HG03060 (cell line): ENCODE measurements around the gene EHBP1L1.
A peak's percentile ranks its signal among the peaks of the same experiment; 100 is the strongest.

Experiments used
- ATAC-seq: cut with Tn5 transposase; IDR thresholded peaks from one replicate; pipeline ENCODE4 v1.9.1; 2021; ENCODE audit warnings: low read depth, moderate number of reproducible peaks; ENCODE audit not compliant: unreplicated experiment

EHBP1L1 gene

GRCh38 chr11:65613091-65613928, 37.5 kb downstream of the EHBP1L1 start:
- ATAC-seq, result no peak

DNA sequence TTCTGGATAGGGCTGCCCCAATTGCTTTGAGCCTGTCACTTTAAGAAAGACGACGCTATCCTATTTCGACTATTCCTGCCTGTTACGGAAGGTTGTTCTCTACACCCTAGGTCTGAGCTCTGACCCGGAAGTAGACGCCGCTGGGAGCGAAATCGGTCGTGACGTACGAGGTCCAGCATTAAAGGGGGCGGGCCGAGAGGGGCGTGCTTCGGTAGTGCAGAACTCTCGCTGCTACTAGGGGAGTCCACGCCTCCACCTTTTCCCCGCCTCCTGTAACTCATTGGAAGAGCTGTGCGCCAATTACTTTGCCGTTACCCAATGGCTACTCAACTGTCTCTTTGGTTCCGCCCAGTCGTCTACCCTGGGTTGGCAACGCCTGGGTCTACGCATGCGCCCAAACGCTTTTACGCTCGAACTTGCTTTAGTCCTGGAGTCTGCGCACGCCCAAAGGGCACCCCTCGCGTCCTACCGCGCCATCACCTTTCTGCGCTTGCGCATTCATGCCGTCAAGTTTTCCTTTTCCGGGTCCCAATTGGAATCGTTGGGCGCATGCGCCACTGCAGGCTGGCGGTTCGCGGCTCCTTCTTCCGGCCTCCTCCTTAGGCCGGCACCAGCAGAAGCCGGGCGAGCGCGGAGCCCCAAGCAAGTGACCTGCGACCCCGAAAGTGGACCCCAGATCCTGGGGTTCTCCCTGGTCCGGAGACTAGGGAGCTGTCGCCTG, 39.5 kb downstream of the EHBP1L1 start, which contains the start of gene PCNX3:
Gene PCNX3, plus strand, starts transcription at position 548 of the 721 bp plus-strand sequence. CDS start 536 bp downstream, outside the sequence.
- ATAC-seq, result peak; percentile 73

DNA sequence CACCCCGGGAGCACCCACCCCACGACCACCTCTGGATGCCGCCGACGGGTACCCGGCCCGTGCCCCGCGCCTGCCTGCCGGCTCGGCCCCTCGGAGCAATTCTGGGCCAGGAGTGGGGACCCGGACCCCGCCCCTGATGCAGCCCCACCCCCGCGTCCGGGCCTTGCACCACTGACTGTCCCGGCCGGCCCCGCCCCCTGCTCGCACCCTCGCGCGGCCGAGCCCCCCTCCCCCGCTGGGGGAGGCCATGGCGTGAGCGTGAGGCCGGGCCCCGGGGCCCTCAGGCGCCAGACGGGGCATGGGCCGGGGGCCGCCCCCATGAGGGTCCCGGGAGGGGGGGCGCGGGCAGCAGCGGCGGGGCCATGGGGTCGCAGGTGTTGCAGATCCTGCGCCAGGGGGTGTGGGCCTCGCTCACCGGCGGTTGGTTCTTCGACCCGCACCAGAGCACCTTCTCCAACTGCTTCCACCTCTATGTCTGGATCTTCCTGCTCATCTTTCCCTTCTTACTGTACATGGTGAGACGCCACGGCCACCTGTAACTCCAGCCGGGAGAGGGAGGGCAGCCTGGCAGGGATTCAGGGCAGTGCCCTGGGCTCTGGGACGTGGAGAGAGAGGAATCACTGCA, 40.2 kb downstream of the EHBP1L1 start:
- peak; percentile 6 for ATAC-seq

GRCh38 chr11:65616575-65617001, 40.7 kb downstream of the EHBP1L1 start:
- ATAC-seq, result no peak

GRCh38 chr11:65617136-65617850, 41.4 kb downstream of the EHBP1L1 start:
- ATAC-seq, result no peak

- no peak for ATAC-seq
Observed at GRCh38 chr11:65617990-65618751, 42.3 kb downstream of the EHBP1L1 start.

DNA sequence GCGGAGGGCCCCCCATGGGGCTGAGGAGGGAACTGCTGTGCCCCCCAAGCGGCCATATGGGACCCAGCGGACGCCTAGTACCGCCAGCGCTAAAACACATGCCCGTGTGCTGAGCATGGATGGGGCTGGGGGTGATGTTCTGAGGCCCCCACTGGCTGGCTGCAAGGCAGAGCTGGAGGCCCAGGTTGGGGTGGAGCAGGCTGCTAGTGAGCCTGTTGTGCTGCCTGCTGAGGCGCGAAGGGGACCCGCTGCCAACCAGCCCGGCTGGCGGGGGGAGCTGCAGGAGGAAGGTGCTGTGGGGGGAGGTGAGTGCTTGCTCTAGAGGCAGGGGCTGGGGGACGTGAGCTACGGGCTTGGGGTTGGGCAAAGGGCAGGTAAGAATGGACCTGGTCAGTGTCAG, 42.9 kb downstream of the EHBP1L1 start:
- ATAC-seq, result no peak

- no peak for ATAC-seq
Observed at GRCh38 chr11:65619281-65619928, 43.6 kb downstream of the EHBP1L1 start.

DNA sequence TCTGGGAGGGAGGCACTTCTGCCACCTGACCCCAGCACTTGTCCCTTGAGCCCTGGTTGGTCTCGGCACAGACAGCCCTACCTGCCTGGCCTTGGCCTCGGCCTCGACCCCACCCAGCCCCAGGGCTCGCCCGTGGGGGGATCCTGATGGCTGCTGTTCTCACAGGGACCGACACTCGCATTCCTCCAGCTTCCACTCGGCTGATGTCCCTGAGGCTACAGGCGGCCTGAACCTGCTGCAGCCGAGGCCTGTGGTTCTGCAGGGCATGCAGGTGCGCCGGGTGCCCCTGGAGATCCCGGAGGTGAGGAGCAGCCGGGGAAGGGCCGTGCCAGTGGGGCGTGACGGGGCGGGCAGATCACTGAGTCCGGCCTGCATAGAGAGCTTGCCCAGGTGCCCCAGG, 44.8 kb downstream of the EHBP1L1 start:
- no peak for ATAC-seq

DNA sequence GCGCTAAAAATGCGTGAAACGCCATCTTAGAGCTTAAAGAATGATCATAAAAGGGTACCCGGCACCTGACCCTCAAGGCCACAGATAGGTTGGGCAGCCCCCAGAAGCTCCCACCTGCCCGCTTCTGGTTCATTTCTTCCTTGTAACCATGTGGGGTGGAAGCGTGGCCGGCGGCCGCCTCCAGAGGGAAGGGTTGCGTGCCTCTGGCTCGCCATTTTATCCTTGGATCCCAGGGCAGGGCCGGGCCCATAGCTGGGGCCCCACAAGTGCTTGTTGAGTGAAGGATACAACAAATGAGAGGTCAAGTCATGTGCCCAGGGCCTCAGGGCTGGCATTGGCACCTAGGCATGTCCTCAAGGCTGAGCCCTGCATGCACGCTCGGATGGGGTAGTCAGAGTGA, 45.6 kb downstream of the EHBP1L1 start:
- ATAC-seq, result no peak

DNA sequence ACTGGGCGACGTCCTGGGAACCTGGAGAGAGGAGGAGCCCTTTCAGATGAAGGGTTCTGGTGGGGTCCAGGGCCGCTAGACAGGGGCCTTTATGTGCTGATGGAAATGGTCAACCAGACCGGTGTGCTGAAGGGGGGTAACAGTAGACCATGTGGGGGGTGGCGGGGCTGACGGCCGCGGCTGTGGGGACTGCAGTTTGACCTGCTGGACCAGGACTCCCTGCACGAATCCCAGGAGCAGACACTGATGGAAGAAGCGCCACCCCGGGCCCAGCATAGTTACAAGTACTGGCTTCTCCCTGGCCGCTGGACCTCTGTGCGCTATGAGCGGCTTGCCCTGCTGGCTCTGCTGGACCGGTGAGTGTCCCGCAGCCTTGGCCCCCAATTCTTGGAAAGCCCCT, 46.2 kb downstream of the EHBP1L1 start:
- no peak for ATAC-seq

GRCh38 chr11:65623177-65623576, 47.3 kb downstream of the EHBP1L1 start:
- ATAC-seq, result no peak

GRCh38 chr11:65623852-65624616, 48.2 kb downstream of the EHBP1L1 start:
- no peak for ATAC-seq

DNA sequence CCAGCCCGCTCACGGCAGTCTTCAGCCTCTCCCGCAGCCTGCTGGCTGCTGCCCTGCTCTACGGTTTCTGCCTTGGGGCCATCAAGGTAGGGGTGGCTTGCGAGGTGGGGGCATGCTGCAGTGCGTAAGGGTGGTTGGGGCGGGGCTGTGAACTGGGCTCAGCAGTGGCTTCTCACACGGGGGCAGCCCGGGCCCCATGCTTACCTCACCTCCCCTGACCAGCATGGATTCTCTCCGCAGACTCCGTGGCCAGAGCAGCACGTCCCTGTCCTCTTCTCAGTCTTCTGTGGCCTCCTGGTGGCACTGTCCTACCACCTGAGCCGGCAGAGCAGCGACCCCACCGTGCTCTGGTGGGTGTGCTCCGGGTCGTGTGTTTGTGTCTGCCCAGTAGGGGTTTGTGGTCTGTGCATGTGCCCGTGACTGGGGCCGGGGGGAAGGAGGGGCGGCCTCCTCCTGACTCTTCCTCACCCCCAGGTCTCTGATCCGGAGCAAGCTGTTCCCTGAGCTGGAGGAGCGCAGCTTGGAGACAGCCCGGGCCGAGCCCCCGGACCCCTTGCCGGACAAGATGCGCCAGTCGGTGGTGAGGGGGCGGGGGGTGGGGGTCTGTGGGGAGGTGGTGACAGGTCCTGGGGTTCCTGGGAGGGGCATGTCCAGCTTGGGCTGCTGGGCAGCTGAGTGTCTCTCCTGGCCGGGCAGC, 49.2 kb downstream of the EHBP1L1 start:
- no peak for ATAC-seq

GRCh38 chr11:65625628-65626342, 49.9 kb downstream of the EHBP1L1 start:
- no peak for ATAC-seq

DNA sequence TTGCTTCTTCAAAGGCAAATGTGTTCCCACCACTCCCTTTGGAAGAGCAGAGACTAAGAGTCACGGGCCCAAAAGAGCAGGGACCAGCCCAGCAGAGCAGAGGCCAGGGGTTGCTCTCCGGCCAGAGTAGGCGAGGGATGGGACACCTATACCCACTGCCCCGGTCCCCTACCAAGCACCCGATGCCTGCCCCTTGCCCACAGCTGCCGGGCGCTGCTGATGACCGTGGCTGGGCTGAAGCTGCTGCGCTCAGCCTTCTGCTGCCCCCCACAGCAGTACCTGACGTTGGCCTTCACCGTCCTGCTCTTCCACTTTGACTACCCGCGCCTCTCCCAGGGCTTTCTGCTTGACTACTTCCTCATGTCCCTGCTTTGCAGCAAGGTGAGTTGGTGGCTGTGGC, 51.3 kb downstream of the EHBP1L1 start:
- ATAC-seq, result no peak

- ATAC-seq, result no peak
Observed at GRCh38 chr11:65629579-65629978, 53.7 kb downstream of the EHBP1L1 start.
